Measurements from ENCODE around the gene ZNF765. TPM values are rescaled to one million over a fixed set of nuclear protein-coding genes. Genes with fewer than 3 reads are reported as not detected.
"Not testable (repeated sequence)": the region's sequence is repeated elsewhere in the genome, so short reads cannot be mapped to it uniquely, and the experiment has no call there.

ZNF765 gene
- total RNA-seq, 1 donor from 2014 or later: 14.9 TPM

DNA sequence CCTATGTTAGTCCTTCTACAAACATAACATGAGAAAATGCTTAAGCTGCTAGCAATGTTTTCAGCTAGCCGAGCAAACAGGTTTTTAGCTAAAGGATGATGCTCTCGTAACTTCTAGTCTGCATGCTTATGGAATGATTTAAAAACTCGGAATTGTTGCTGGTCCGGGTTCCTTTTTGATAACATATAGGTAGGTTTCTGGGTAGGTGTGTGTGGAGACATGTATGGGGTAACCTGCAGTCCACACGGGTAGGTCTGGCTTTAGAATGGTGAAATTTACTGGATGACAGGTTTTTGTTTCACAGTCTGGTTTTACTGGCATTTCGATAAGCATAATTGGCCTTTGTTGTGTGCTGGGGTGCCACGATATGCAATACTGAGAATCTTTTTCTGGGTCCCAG lies 77.0 kb downstream of the ZNF765 start:
- H3K4me1 Mint-ChIP-seq: peaks cover 12% of the 10 kb centered on the region
- no peaks in the 10 kb centered on the region for H3K36me3 ChIP-seq
- peaks cover 13% of the 10 kb centered on the region for H3F3A ChIP-seq (ENCODE audit: low read depth)

DNA sequence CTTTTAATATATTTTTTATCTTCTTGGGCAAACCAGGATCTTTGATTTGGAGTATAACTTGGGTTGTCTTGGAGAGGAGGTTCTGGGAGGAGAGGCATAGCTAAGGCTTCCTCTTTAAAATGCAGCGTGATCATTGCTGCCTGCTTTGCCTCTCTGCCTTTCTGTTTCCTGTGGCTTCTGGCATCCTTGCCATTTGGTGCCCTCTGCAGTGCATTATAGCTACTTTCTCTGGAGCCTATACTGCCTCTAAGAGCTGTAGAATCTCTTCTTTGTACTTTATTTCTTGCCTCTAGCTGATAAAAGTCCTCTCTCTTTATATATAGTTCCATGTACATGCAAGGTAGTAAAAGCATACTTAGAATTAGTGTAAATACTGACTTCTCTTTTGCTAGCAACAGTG lies 79.9 kb downstream of the ZNF765 start:
- H3K27me3 Mint-ChIP-seq (ENCODE audit: insufficient read depth, low read depth); H2AFZ ChIP-seq (replicated peaks); H3K4me1 Mint-ChIP-seq; H3K27ac Mint-ChIP-seq; H3K4me1 ChIP-seq; H3K4me2 ChIP-seq; H3F3A ChIP-seq (ENCODE audit: low read depth); H3K4me3 ChIP-seq; H3K9ac ChIP-seq; H3K9me3 ChIP-seq (ENCODE audit: low read depth); H3K27ac ChIP-seq; H4K20me1 ChIP-seq (ENCODE audit: low read depth); H3K4me3 Mint-ChIP-seq; H3K27me3 ChIP-seq: not testable (repeated sequence)
- Mint-ChIP-seq H3K36me3 (peaks cover 49% of the 10 kb centered on the region), H3K9me3 (peaks cover 47% of the 10 kb centered on the region)
- Histone ChIP-seq H3K79me2 (ENCODE audit: low read depth) (peaks cover 34% of the 10 kb centered on the region), H3K36me3 (peaks cover 12% of the 10 kb centered on the region)
- peak; percentile 4 for DNase-seq (ENCODE audit: low spot score)

More for the DNA sequence above, 77.0 kb downstream of the ZNF765 start:
- H3K9me3 ChIP-seq (ENCODE audit: low read depth): no peaks in the 10 kb centered on the region
- Mint-ChIP-seq H3K4me3 (no peak overlapping the region), H3K36me3 (peaks cover 27% of the 10 kb centered on the region), H3K27ac (no peak overlapping the region), H3K9me3 (peaks cover 25% of the 10 kb centered on the region), H3K27me3 (ENCODE audit: insufficient read depth, low read depth) (no peaks in the 10 kb centered on the region)
- no peak overlapping the region for H2AFZ ChIP-seq (replicated peaks)
- no peak for TF ChIP-seq EZH2phosphoT487 (IDR thresholded peaks at IDR 0.05)
- no peak for TF ChIP-seq EZH2 (IDR thresholded peaks at IDR 0.05)
- no peak for TF ChIP-seq CTCF (IDR thresholded peaks at IDR 0.05)
- H3K4me3 ChIP-seq: no peak overlapping the region
- H3K79me2 ChIP-seq (ENCODE audit: low read depth): peaks cover 34% of the 10 kb centered on the region
- H3K27ac ChIP-seq: no peak overlapping the region
- H3K4me1 ChIP-seq: no peaks in the 10 kb centered on the region
- no peaks in the 10 kb centered on the region for H4K20me1 ChIP-seq (ENCODE audit: low read depth)
- no peak overlapping the region for H3K4me2 ChIP-seq
- H3K27me3 ChIP-seq: no peaks in the 10 kb centered on the region
- no peak for DNase-seq (ENCODE audit: low spot score)
- no peak overlapping the region for H3K9ac ChIP-seq

DNA sequence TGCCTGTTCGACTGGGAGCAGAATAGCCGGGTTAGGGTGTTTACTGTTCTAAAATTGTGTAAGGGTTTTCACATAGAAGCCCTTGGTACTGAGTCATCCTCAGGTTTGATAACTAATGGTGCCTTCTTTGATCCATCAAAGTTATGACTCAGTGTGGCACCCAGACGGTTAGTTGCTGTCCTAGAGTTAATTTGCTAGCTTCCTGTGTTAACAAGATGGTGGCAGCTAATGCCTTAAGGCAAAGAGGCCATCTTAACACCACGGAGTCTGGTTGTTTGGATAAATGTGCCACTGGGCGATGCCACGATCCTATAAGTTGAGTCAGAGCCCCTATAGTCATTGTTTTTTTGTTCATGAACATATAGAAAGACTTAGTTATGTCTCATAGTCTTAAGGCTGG lies 80.5 kb downstream of the ZNF765 start:
- not testable (repeated sequence) for H3K27ac Mint-ChIP-seq; H3K27me3 ChIP-seq; H2AFZ ChIP-seq (replicated peaks); H3K4me3 ChIP-seq; H3K4me2 ChIP-seq; H4K20me1 ChIP-seq (ENCODE audit: low read depth); H3K9ac ChIP-seq; DNase-seq (ENCODE audit: low spot score); H3K4me3 Mint-ChIP-seq; H3K27ac ChIP-seq; H3F3A ChIP-seq (ENCODE audit: low read depth); H3K27me3 Mint-ChIP-seq (ENCODE audit: insufficient read depth, low read depth); H3K4me1 Mint-ChIP-seq; H3K4me1 ChIP-seq; H3K9me3 ChIP-seq (ENCODE audit: low read depth)
- Histone ChIP-seq H3K79me2 (ENCODE audit: low read depth) (peaks cover 34% of the 10 kb centered on the region), H3K36me3 (peaks cover 12% of the 10 kb centered on the region)
- Mint-ChIP-seq H3K9me3 (peaks cover 53% of the 10 kb centered on the region), H3K36me3 (peaks cover 55% of the 10 kb centered on the region)

Small RNA genes lying within 50 kb of the gene (small RNA-seq; reads per million reads assigned to genes)
- gene RPL39P36: not detected

Other genes with a start within 250 kb of the ZNF765 start
- 15.2 and 19.9 TPM in 2 replicates for gene ZNF347, start 236.1 kb upstream of the ZNF765 start, total RNA-seq (ENCODE audit: low replicate concordance)
- 7.3 and 9.4 TPM in 2 replicates for gene ZNF665, start 201.8 kb upstream of the ZNF765 start, total RNA-seq (ENCODE audit: low replicate concordance)
- 70.4 and 85.7 TPM in 2 replicates for gene ZNF677, start 140.3 kb upstream of the ZNF765 start, total RNA-seq (ENCODE audit: low replicate concordance)
- gene VN1R2, start 136.9 kb upstream of the ZNF765 start, total RNA-seq (ENCODE audit: low replicate concordance): not detected in 2 replicates
- not detected in 2 replicates for gene VN1R4, start 127.4 kb upstream of the ZNF765 start, total RNA-seq (ENCODE audit: low replicate concordance)
- gene ZNF845, start 61.4 kb upstream of the ZNF765 start, total RNA-seq (ENCODE audit: low replicate concordance): 17.9 and 22.8 TPM in 2 replicates
- gene ZNF525, start 29.4 kb upstream of the ZNF765 start, total RNA-seq (ENCODE audit: low replicate concordance): 18.0 and 31.8 TPM in 2 replicates
- 17.9 and 22.1 TPM in 2 replicates for gene ZNF761, start 36.8 kb downstream of the ZNF765 start, total RNA-seq (ENCODE audit: low replicate concordance)
- gene ZNF813, start 72.6 kb downstream of the ZNF765 start, total RNA-seq (ENCODE audit: low replicate concordance): 14.2 and 24.3 TPM in 2 replicates
- gene ZNF331, start 143.0 kb downstream of the ZNF765 start, total RNA-seq (ENCODE audit: low replicate concordance): 44.2 and 68.5 TPM in 2 replicates
- gene DPRX, start 236.8 kb downstream of the ZNF765 start, total RNA-seq (ENCODE audit: low replicate concordance): not detected in 2 replicates